T-helper 17 cell (primary cell): ENCODE results near the gene KCTD7. TPM values are rescaled to one million over a fixed set of nuclear protein-coding genes. Genes with fewer than 3 reads are reported as not detected.
A peak's percentile ranks its signal among the peaks of the same experiment; 100 is the strongest.
"Not testable (repeated sequence)": the region's sequence is repeated elsewhere in the genome, so short reads cannot be mapped to it uniquely, and the experiment has no call there.

Experiments
- ATAC-seq: fragments of 150-1000 bp; cut with Tn5 transposase; 2 replicates; pipeline ENCODE4 v1.10.0; 2021; ENCODE audit warnings: mild to moderate bottlenecking, moderate library complexity
- DNase-seq, 3 donors: peaks; one replicate each; pipeline versions ENCODE4 v3.0.0 to v3.0.0-alpha.2; 2020 to 2021
- H3K9me3 ChIP-seq: one replicate; pipeline ENCODE4 v1.7.0; 2013; ENCODE audit warnings: low read length, mild to moderate bottlenecking; ENCODE audit not compliant: control insufficient read depth, poor library complexity, severe bottlenecking
- H3K27ac Mint-ChIP-seq: one replicate; pipeline ENCODE4 v1.8.0; 2022; ENCODE audit warnings: mild to moderate bottlenecking, moderate library complexity, mixed read lengths
- H3K27me3 Mint-ChIP-seq: one replicate; pipeline ENCODE4 v1.8.0; 2022; ENCODE audit warnings: mixed read lengths
- H3K36me3 Mint-ChIP-seq: one replicate; pipeline ENCODE4 v1.8.0; 2022; ENCODE audit warnings: low read depth, mixed read lengths
- H3K4me1 Mint-ChIP-seq: one replicate; pipeline ENCODE4 v1.8.0; 2022; ENCODE audit warnings: mild to moderate bottlenecking, mixed read lengths
- H3K4me3 Mint-ChIP-seq: one replicate; pipeline ENCODE4 v1.8.0; 2022; ENCODE audit warnings: mild to moderate bottlenecking, moderate library complexity, mixed read lengths
- total RNA-seq, 4 donors: library from RNA in 2 of 4; stranded (reverse) in 2 of 4; gene quantifications; one replicate each; pipeline ENCODE4 v1.2.3 and lab custom pipeline; 2022 to 2026

Gene KCTD7
- total RNA-seq (10 to 100 TPM; 27.0 to 32.2 TPM), total RNA-seq (lab: John Stamatoyannopoulos, UW) (47.9 to 67.5 reads per million in 2 donors)

- peak within 1 kb of the TSS; percentile 91 for H3K4me3 Mint-ChIP-seq
- H3K27ac Mint-ChIP-seq = peak within 1 kb of the TSS; percentile 92
- H3K27me3 Mint-ChIP-seq = no peaks in the 10 kb centered on the region
- ATAC-seq = peak; percentile 92
- no peaks in the 10 kb centered on the region for H3K36me3 Mint-ChIP-seq
- peaks cover 43% of the 10 kb centered on the region for H3K4me1 Mint-ChIP-seq
- H3K9me3 ChIP-seq = no peaks in the 10 kb centered on the region
- DNase-seq = peak; percentile 93 to 95 (median 93)
Measured at GRCh38 chr7:66628361-66629221, at the start of gene KCTD7. Gene KCTD7, plus strand, starts transcription at chr7:66628881. Its CDS starts 184 bp downstream, at chr7:66629065.

GRCh38 chr7:66580380-66580779 lies 48.3 kb upstream of the KCTD7 start:
- not testable (repeated sequence) for H3K27ac Mint-ChIP-seq, H3K36me3 Mint-ChIP-seq, H3K4me3 Mint-ChIP-seq

GRCh38 chr7:66582816-66583489 lies 45.7 kb upstream of the KCTD7 start:
- not testable (repeated sequence) for H3K4me3 Mint-ChIP-seq, H3K27me3 Mint-ChIP-seq, H3K9me3 ChIP-seq, DNase-seq, ATAC-seq, H3K36me3 Mint-ChIP-seq, H3K27ac Mint-ChIP-seq
- peaks cover 35% of the 10 kb centered on the region for H3K4me1 Mint-ChIP-seq

More at GRCh38 chr7:66580380-66580779, 48.3 kb upstream of the KCTD7 start:
- peaks cover 43% of the 10 kb centered on the region for H3K4me1 Mint-ChIP-seq
- not testable (repeated sequence) for DNase-seq, H3K27me3 Mint-ChIP-seq, ATAC-seq, H3K9me3 ChIP-seq

GRCh38 chr7:66583490-66584110 lies 45.1 kb upstream of the KCTD7 start:
- Mint-ChIP-seq H3K4me1 (peaks cover 32% of the 10 kb centered on the region), H3K27ac (no peak overlapping the region)
- ATAC-seq = no peak

GRCh38 chr7:66586181-66586580 lies 42.5 kb upstream of the KCTD7 start:
- ATAC-seq (no peak), DNase-seq (no peak)
- H3K36me3 Mint-ChIP-seq = peaks cover 6% of the 10 kb centered on the region
- peaks cover 44% of the 10 kb centered on the region for H3K4me1 Mint-ChIP-seq
- no peaks in the 10 kb centered on the region for H3K9me3 ChIP-seq
- no peak overlapping the region for H3K27ac Mint-ChIP-seq
- no peaks in the 10 kb centered on the region for H3K27me3 Mint-ChIP-seq
- no peak overlapping the region for H3K4me3 Mint-ChIP-seq

More at GRCh38 chr7:66583490-66584110, 45.1 kb upstream of the KCTD7 start:
- Mint-ChIP-seq H3K4me3 (no peak overlapping the region), H3K36me3 (peaks cover 3% of the 10 kb centered on the region), H3K27me3 (no peaks in the 10 kb centered on the region)
- DNase-seq = no peak
- H3K9me3 ChIP-seq = no peaks in the 10 kb centered on the region

GRCh38 chr7:66588226-66588625 lies 40.5 kb upstream of the KCTD7 start:
- H3K4me3 Mint-ChIP-seq, H3K27me3 Mint-ChIP-seq, DNase-seq, H3K9me3 ChIP-seq, H3K36me3 Mint-ChIP-seq, H3K27ac Mint-ChIP-seq, ATAC-seq: not testable (repeated sequence)
- peaks cover 50% of the 10 kb centered on the region for H3K4me1 Mint-ChIP-seq

GRCh38 chr7:66588856-66589570 lies 39.7 kb upstream of the KCTD7 start:
- DNase-seq, ATAC-seq, H3K27me3 Mint-ChIP-seq, H3K9me3 ChIP-seq, H3K36me3 Mint-ChIP-seq: not testable (repeated sequence)
- peak overlapping the region; percentile 4 for H3K27ac Mint-ChIP-seq
- H3K4me3 Mint-ChIP-seq = peak overlapping the region; percentile 61
- H3K4me1 Mint-ChIP-seq = peaks cover 46% of the 10 kb centered on the region

- not testable (repeated sequence) for H3K36me3 Mint-ChIP-seq
- H3K4me1 Mint-ChIP-seq = peaks cover 41% of the 10 kb centered on the region
Measured at GRCh38 chr7:66590302-66591057, 38.2 kb upstream of the KCTD7 start.

GRCh38 chr7:66591058-66591798 lies 37.5 kb upstream of the KCTD7 start:
- peak in 2 of 3 donors; percentile 9 to 14 for DNase-seq
- peaks cover 38% of the 10 kb centered on the region for H3K4me1 Mint-ChIP-seq
- ATAC-seq = not testable (repeated sequence)

More at GRCh38 chr7:66590302-66591057, 38.2 kb upstream of the KCTD7 start:
- not testable (repeated sequence) for ATAC-seq, H3K9me3 ChIP-seq, DNase-seq, H3K27me3 Mint-ChIP-seq
- Mint-ChIP-seq H3K27ac (peak overlapping the region; percentile 91), H3K4me3 (peak overlapping the region; percentile 96)

GRCh38 chr7:66591799-66592596 lies 36.7 kb upstream of the KCTD7 start:
- peaks cover 34% of the 10 kb centered on the region for H3K4me1 Mint-ChIP-seq
- H3K4me3 Mint-ChIP-seq = peak overlapping the region; percentile 96
- peaks cover 5% of the 10 kb centered on the region for H3K36me3 Mint-ChIP-seq
- H3K9me3 ChIP-seq = no peaks in the 10 kb centered on the region
- DNase-seq (peak; percentile 74 to 76 (median 76)), ATAC-seq (peak; percentile 99)
- peak overlapping the region; percentile 91 for H3K27ac Mint-ChIP-seq
- no peaks in the 10 kb centered on the region for H3K27me3 Mint-ChIP-seq

More at GRCh38 chr7:66591058-66591798, 37.5 kb upstream of the KCTD7 start:
- peak overlapping the region; percentile 96 for H3K4me3 Mint-ChIP-seq
- H3K27me3 Mint-ChIP-seq, H3K9me3 ChIP-seq, H3K36me3 Mint-ChIP-seq: not testable (repeated sequence)
- H3K27ac Mint-ChIP-seq = peak overlapping the region; percentile 91

- not testable (repeated sequence) for H3K9me3 ChIP-seq, H3K36me3 Mint-ChIP-seq, DNase-seq, H3K27me3 Mint-ChIP-seq
- Mint-ChIP-seq H3K27ac (peak overlapping the region; percentile 91), H3K4me3 (peak overlapping the region; percentile 96), H3K4me1 (peaks cover 34% of the 10 kb centered on the region)
- peak; percentile 29 for ATAC-seq
Measured at GRCh38 chr7:66592597-66593146, 36.0 kb upstream of the KCTD7 start.
